Peyer's patch (tissue), 4 donors: Measurements from ENCODE around the gene USP40.

Experiments used
- CTCF ChIP-seq, 6 experiments: fragments of 450-650 bp in 4 of 6; fragments of 200-600 bp in 2 of 6; sonication (generic) in 1 of 6; IDR thresholded peaks; one replicate each; pipeline ENCODE4 v1.5.1; 2017 to 2019; ENCODE audit warnings: antibody characterized with exemption in 6 of 6, mild to moderate bottlenecking in 3 of 6, moderate library complexity in 1 of 6
- POLR2A ChIP-seq, 2 donors: fragments of 450-650 bp; IDR thresholded peaks; one replicate each; pipeline ENCODE4 v1.5.1; 2017; ENCODE audit warnings: antibody characterized with exemption in 2 of 2, mild to moderate bottlenecking in 2 of 2, moderate library complexity in 2 of 2

GRCh38 chr2:233437439-233437955 lies 129.1 kb downstream of the USP40 start:
- TF ChIP-seq CTCF (IDR thresholded peaks at IDR 0.05) (no peak), POLR2A (IDR thresholded peaks at IDR 0.05) (no peak)
